CD4-positive, alpha-beta T cell treated with Interleukin-6 for 4 hours (primary cell): ENCODE measurements around the gene FAM156B.
"Not testable (repeated sequence)": the region's sequence is repeated elsewhere in the genome, so short reads cannot be mapped to it uniquely, and the experiment has no call there.

ENCODE experiments used
- DNase-seq: peaks from one replicate; pipeline ENCODE4 v3.0.0-alpha.2; 2020; ENCODE audit warnings: mixed read lengths

FAM156B gene

GRCh38 chrX:52896855-52897709, at the start of gene FAM156B:
Gene FAM156B, plus strand, starts transcription at chrX:52897330. Its CDS starts 9,896 bp downstream, at chrX:52907226.
- not testable (repeated sequence) for DNase-seq

GRCh38 chrX:52852110-52852860, 44.8 kb upstream of the FAM156B start:
- DNase-seq: no peak

- not testable (repeated sequence) for DNase-seq
These were observed 40.1 kb upstream of the FAM156B start for GRCh38 chrX:52856991-52857525.

GRCh38 chrX:52865343-52865998, 31.7 kb upstream of the FAM156B start:
- no peak for DNase-seq

- DNase-seq: no peak
These were observed 29.4 kb upstream of the FAM156B start, which contains the start of gene XAGE3 for GRCh38 chrX:52867610-52868348. Gene XAGE3, minus strand, starts transcription at chrX:52868083. Its CDS starts 950 bp downstream, at chrX:52867133.

GRCh38 chrX:52870046-52870445, 27.1 kb upstream of the FAM156B start:
- DNase-seq: no peak

- not testable (repeated sequence) for DNase-seq
These were observed 23.3 kb upstream of the FAM156B start for GRCh38 chrX:52873825-52874224.

- DNase-seq: no peak
These were observed 22.5 kb upstream of the FAM156B start for GRCh38 chrX:52874661-52875060.

GRCh38 chrX:52875436-52875835, 21.7 kb upstream of the FAM156B start:
- not testable (repeated sequence) for DNase-seq

- DNase-seq: not testable (repeated sequence)
These were observed 20.7 kb upstream of the FAM156B start for GRCh38 chrX:52876386-52876785.

GRCh38 chrX:52887459-52887858, 9.7 kb upstream of the FAM156B start:
- DNase-seq: not testable (repeated sequence)

- not testable (repeated sequence) for DNase-seq
These were observed 9.0 kb upstream of the FAM156B start for GRCh38 chrX:52888090-52888489.

- DNase-seq: not testable (repeated sequence)
These were observed 692 bp upstream of the FAM156B start for GRCh38 chrX:52896438-52896837.

GRCh38 chrX:52905531-52905930, 8.4 kb downstream of the FAM156B start:
- DNase-seq: not testable (repeated sequence)

- DNase-seq: not testable (repeated sequence)
These were observed 8.9 kb downstream of the FAM156B start for GRCh38 chrX:52906072-52906471.

- not testable (repeated sequence) for DNase-seq
These were observed 10.0 kb downstream of the FAM156B start for GRCh38 chrX:52907137-52907536.

- DNase-seq: not testable (repeated sequence)
These were observed 10.8 kb downstream of the FAM156B start for GRCh38 chrX:52907900-52908299.

GRCh38 chrX:52909313-52909969, 12.3 kb downstream of the FAM156B start:
- DNase-seq: not testable (repeated sequence)

- not testable (repeated sequence) for DNase-seq
These were observed 16.6 kb downstream of the FAM156B start for GRCh38 chrX:52913681-52914080.

GRCh38 chrX:52914704-52915103, 17.6 kb downstream of the FAM156B start:
- not testable (repeated sequence) for DNase-seq

- DNase-seq: no peak
These were observed 26.7 kb downstream of the FAM156B start for GRCh38 chrX:52923781-52924241.
